ENCODE results near the gene GNPTAB. TPM values are rescaled to one million over a fixed set of nuclear protein-coding genes. Genes with fewer than 3 reads are reported as not detected.

The GNPTAB gene
- total and polyA plus RNA-seq, 2 of the 13 experiments (the other 11 are each of a cell fraction or from before 2014, with no cell fraction given): 13.6 to 19.4 TPM

GRCh38 chr12:101876861-101877805, 46.4 kb upstream of the GNPTAB start, which contains the start of gene DRAM1 (continued):
- TF ChIP-seq GMEB2 (CRISPR knock-in tag; IDR thresholded peaks at IDR 0.05; ENCODE audit: low read depth) (no peak), ZNF570 (CRISPR knock-in tag; IDR thresholded peaks at IDR 0.05; ENCODE audit: borderline replicate concordance) (no peak), ZNF609 (CRISPR knock-in tag; IDR thresholded peaks at IDR 0.05; ENCODE audit: borderline replicate concordance) (peak; percentile 66), SOX13 (IDR thresholded peaks at IDR 0.05) (no peak), SOX13 (CRISPR knock-in tag; conservative IDR thresholded peaks at IDR 0.05 in 1 of 2, IDR thresholded peaks at IDR 0.05 in 1 of 2) (peak in 1 of 2 experiments; percentile 43; a peak in 1 of 4 replicates), CCDC6 (CRISPR knock-in tag; IDR thresholded peaks at IDR 0.05) (peak; percentile 79; the same call in 1 of the 2 replicates), PLSCR1 (CRISPR knock-in tag; IDR thresholded peaks at IDR 0.05; ENCODE audit: borderline replicate concordance) (no peak), ZFP36L1 (CRISPR knock-in tag; IDR thresholded peaks at IDR 0.05) (0 out of 2 replicates have a peak, but pooled peaks have one; percentile 31), BCL3 (CRISPR knock-in tag; IDR thresholded peaks at IDR 0.05) (peak; percentile 45), KDM5A (IDR thresholded peaks at IDR 0.05; ENCODE audit: borderline replicate concordance, low read length) (peak; percentile 45; the same call in 1 of the 2 replicates), ISL2 (CRISPR knock-in tag; IDR thresholded peaks at IDR 0.05) (peak; percentile 59), ZNF563 (CRISPR knock-in tag; IDR thresholded peaks at IDR 0.05) (peak; percentile 79), MAFG (CRISPR knock-in tag; IDR thresholded peaks at IDR 0.05) (no peak), CEBPB (IDR thresholded peaks at IDR 0.05; ENCODE audit: borderline replicate concordance, low read depth, low read length) (peak; percentile 77), RARA (CRISPR knock-in tag; IDR thresholded peaks at IDR 0.05) (peak; percentile 48), GABPA (IDR thresholded peaks at IDR 0.05; ENCODE audit: low read depth, low read length) (0 out of 2 replicates have a peak, but pooled peaks have one; percentile 5), GABPA (CRISPR knock-in tag; IDR thresholded peaks at IDR 0.05; ENCODE audit: low read depth) (peak; percentile 50; the same call in 1 of the 2 replicates), NBN (conservative IDR thresholded peaks at IDR 0.05) (no peak), ZNF326 (CRISPR knock-in tag; IDR thresholded peaks at IDR 0.05; ENCODE audit: borderline replicate concordance) (no peak), ZNF33B (CRISPR knock-in tag; IDR thresholded peaks at IDR 0.05) (peak; percentile 55; the same call in 1 of the 2 replicates)
